ENCODE results near the gene PI4KA.

Gene PI4KA

GRCh38 chr22:20792221-20792965, 66.2 kb downstream of the PI4KA start:
- DNase-seq = no peak

- no peak for DNase-seq
Measured at GRCh38 chr22:20788627-20789344, 69.8 kb downstream of the PI4KA start.

- no peak for DNase-seq
Measured at GRCh38 chr22:20787746-20788626, 70.6 kb downstream of the PI4KA start.

- no peak for DNase-seq
Measured at GRCh38 chr22:20787223-20787622, 71.4 kb downstream of the PI4KA start.

GRCh38 chr22:20786536-20786979, 72.1 kb downstream of the PI4KA start:
- no peak for DNase-seq

- no peak for DNase-seq
Measured at GRCh38 chr22:20786048-20786447, 72.6 kb downstream of the PI4KA start.

GRCh38 chr22:20785415-20785814, 73.2 kb downstream of the PI4KA start:
- no peak for DNase-seq

- DNase-seq = no peak
Measured at GRCh38 chr22:20783844-20784723, 74.5 kb downstream of the PI4KA start.

- DNase-seq = no peak
Measured at GRCh38 chr22:20783300-20783673, 75.3 kb downstream of the PI4KA start.

- DNase-seq = no peak
Measured at GRCh38 chr22:20782596-20783299, 75.9 kb downstream of the PI4KA start.

- DNase-seq = no peak
Measured at GRCh38 chr22:20782083-20782482, 76.5 kb downstream of the PI4KA start.

- DNase-seq = no peak
Measured at GRCh38 chr22:20781272-20781990, 77.2 kb downstream of the PI4KA start.

- DNase-seq = no peak
Measured at GRCh38 chr22:20779818-20780158, 78.8 kb downstream of the PI4KA start.

GRCh38 chr22:20779014-20779817, 79.4 kb downstream of the PI4KA start:
- no peak for DNase-seq

GRCh38 chr22:20777420-20778177, 81.0 kb downstream of the PI4KA start:
- DNase-seq = no peak

GRCh38 chr22:20776624-20777405, 81.8 kb downstream of the PI4KA start:
- DNase-seq = no peak

- DNase-seq = no peak
Measured at GRCh38 chr22:20775342-20775895, 83.2 kb downstream of the PI4KA start.

- no peak for DNase-seq
Measured at GRCh38 chr22:20774882-20775281, 83.7 kb downstream of the PI4KA start.
